Activated CD4-positive, alpha-beta T cell treated with anti-CD3 and anti-CD28 coated beads for 36 hours (primary cell): Measurements from ENCODE around the gene FAM221A. TPM values are rescaled to one million over a fixed set of nuclear protein-coding genes. Genes with fewer than 3 reads are reported as not detected.
A peak's percentile ranks its signal among the peaks of the same experiment; 100 is the strongest.

ENCODE experiments used
- ATAC-seq: fragments of 200-7000 bp; cut with Tn5 transposase; one replicate; pipeline ENCODE4 v1.10.0; 2021; ENCODE audit warnings: mild to moderate bottlenecking, moderate library complexity
- CTCF ChIA-PET: fragments of 350-600 bp; sonication (Branson Sonifier 250); formaldehyde crosslinking; loops from one replicate; lab custom pipeline; 2021; ENCODE audit warnings: antibody characterized with exemption; lab: Charles Lee
- POLR2A ChIA-PET: fragments of 350-600 bp; sonication (Branson Sonifier 250); formaldehyde crosslinking; loops from one replicate; lab custom pipeline; 2021; ENCODE audit warnings: antibody characterized with exemption, inconsistent platforms; lab: Charles Lee
- DNase-seq: peaks from one replicate; pipeline ENCODE4 v3.0.0-alpha.2; 2020
- H3K27ac Mint-ChIP-seq: one replicate; pipeline ENCODE4 v1.8.0; 2021; ENCODE audit warnings: mixed read lengths
- H3K27me3 Mint-ChIP-seq: one replicate; pipeline ENCODE4 v1.8.0; 2021; ENCODE audit warnings: mixed read lengths
- H3K36me3 Mint-ChIP-seq: one replicate; pipeline ENCODE4 v1.8.0; 2021; ENCODE audit warnings: low read depth, mixed read lengths
- H3K4me1 Mint-ChIP-seq: one replicate; pipeline ENCODE4 v1.8.0; 2021; ENCODE audit warnings: mixed read lengths
- H3K4me3 Mint-ChIP-seq: one replicate; pipeline ENCODE4 v1.8.0; 2021; ENCODE audit warnings: mild to moderate bottlenecking, moderate library complexity, mixed read lengths
- H3K9me3 Mint-ChIP-seq: one replicate; pipeline ENCODE4 v1.8.0; 2021; ENCODE audit warnings: low read depth, mixed read lengths
- intact Hi-C, 2 experiments: fragments of 100-400 bp; cut with DNase I in 1 of 2; cut with micrococcal nuclease in 1 of 2; formaldehyde crosslinking; loops; one replicate each; pipeline versions ENCODE4 v1.14.2 to v1.15.1; 2022 to 2024; cut with DNase I, micrococcal nuclease
- total RNA-seq, 2 experiments: library from RNA; stranded (reverse); gene quantifications; one replicate each; pipeline ENCODE4 v1.2.3, GENCODE V29; 2021

The FAM221A gene
- total RNA-seq, 2 experiments from 2014 or later, result 5.3 to 8.1 TPM

- Mint-ChIP-seq H3K9me3 (peaks cover 7% of the 10 kb centered on the region), H3K27me3 (no peaks in the 10 kb centered on the region), H3K4me3 (no peak overlapping the region), H3K36me3 (peaks cover 24% of the 10 kb centered on the region), H3K27ac (no peak overlapping the region), H3K4me1 (peaks cover 2% of the 10 kb centered on the region)
- ATAC-seq (no peak), DNase-seq (no peak)
- ChIA-PET CTCF (interaction anchor here (1.0 to 4.8 kb wide), 2 partner anchors 9 to 130 kb away, joined by 4 to 39 read pairs; no protein-coding TSS in a partner anchor), POLR2A (no interaction called here)
- intact Hi-C loops, result no loop called here
Measured at GRCh38 chr7:23700046-23700445, 20.0 kb downstream of the FAM221A start.

GRCh38 chr7:23709081-23709750, 29.2 kb downstream of the FAM221A start:
- no peak for DNase-seq
- no peak for ATAC-seq
- H3K9me3 Mint-ChIP-seq, result peaks cover 18% of the 10 kb centered on the region
- ChIA-PET POLR2A (no interaction called here), CTCF (interaction anchor here (0.6 to 6.8 kb wide), 12 partner anchors 9 to 431 kb away, joined by 3 to 102 read pairs (median 4); no protein-coding TSS in a partner anchor)
- H3K27me3 Mint-ChIP-seq, result no peaks in the 10 kb centered on the region
- H3K4me3 Mint-ChIP-seq, result no peak overlapping the region
- no peak overlapping the region for H3K27ac Mint-ChIP-seq
- H3K36me3 Mint-ChIP-seq, result peaks cover 23% of the 10 kb centered on the region
- intact Hi-C loops, result no loop called here
- H3K4me1 Mint-ChIP-seq, result no peaks in the 10 kb centered on the region

- Mint-ChIP-seq H3K9me3 (peaks cover 10% of the 10 kb centered on the region), H3K27me3 (no peaks in the 10 kb centered on the region), H3K4me1 (no peaks in the 10 kb centered on the region), H3K4me3 (no peak within 1 kb of the TSS), H3K36me3 (peaks cover 15% of the 10 kb centered on the region), H3K27ac (no peak within 1 kb of the TSS)
- CTCF ChIA-PET, result interaction anchor here (0.5 to 6.8 kb wide), 11 partner anchors 10 to 1173 kb away, joined by 3 to 102 read pairs (median 5); no protein-coding TSS in a partner anchor
- no peak for ATAC-seq
- POLR2A ChIA-PET, result no interaction called here
- intact Hi-C loops, result loop anchor here in 1 of 2 experiments (5.0 kb wide), 1 partner anchor 278 kb away; no protein-coding TSS in a partner anchor
- DNase-seq, result no peak
Measured at GRCh38 chr7:23710000-23710399, 30.0 kb downstream of the FAM221A start, which contains the start of gene STK31. TSS of gene STK31 (plus strand) at chr7:23710219. CDS start at chr7:23710286, 67 bp downstream.

GRCh38 chr7:23712368-23713284, 32.6 kb downstream of the FAM221A start:
- POLR2A ChIA-PET, result no interaction called here
- peak; percentile 49 for ATAC-seq

GRCh38 chr7:23713285-23714149, 33.5 kb downstream of the FAM221A start:
- intact Hi-C loops, result loop anchor here in 1 of 2 experiments (2.0 to 5.0 kb wide), 2 partner anchors 281 to 451 kb away; no protein-coding TSS in a partner anchor
- POLR2A ChIA-PET, result no interaction called here

More at GRCh38 chr7:23712368-23713284, 32.6 kb downstream of the FAM221A start:
- intact Hi-C loops, result loop anchor here (1.0 to 5.0 kb wide), 5 partner anchors 142 to 450 kb away; no protein-coding TSS in a partner anchor
- H3K27me3 Mint-ChIP-seq, result no peaks in the 10 kb centered on the region
- no peaks in the 10 kb centered on the region for H3K36me3 Mint-ChIP-seq
- CTCF ChIA-PET, result interaction anchor here (0.6 to 6.8 kb wide), 21 partner anchors 8 to 440 kb away, joined by 3 to 102 read pairs (median 5); no protein-coding TSS in a partner anchor
- no peaks in the 10 kb centered on the region for H3K4me1 Mint-ChIP-seq
- no peak for DNase-seq
- no peaks in the 10 kb centered on the region for H3K9me3 Mint-ChIP-seq
- no peak overlapping the region for H3K4me3 Mint-ChIP-seq
- no peak overlapping the region for H3K27ac Mint-ChIP-seq

GRCh38 chr7:23714150-23714464, 34.1 kb downstream of the FAM221A start:
- no peaks in the 10 kb centered on the region for H3K4me1 Mint-ChIP-seq
- no peaks in the 10 kb centered on the region for H3K36me3 Mint-ChIP-seq
- H3K27ac Mint-ChIP-seq, result no peak overlapping the region
- ChIA-PET CTCF (interaction anchor here (0.7 to 5.5 kb wide), 8 partner anchors 10 to 441 kb away, joined by 3 to 66 read pairs (median 6); no protein-coding TSS in a partner anchor), POLR2A (no interaction called here)
- H3K9me3 Mint-ChIP-seq, result no peaks in the 10 kb centered on the region
- H3K27me3 Mint-ChIP-seq, result no peaks in the 10 kb centered on the region
- intact Hi-C loops, result loop anchor here in 1 of 2 experiments (5.0 kb wide), 1 partner anchor 282 kb away; no protein-coding TSS in a partner anchor
- ATAC-seq (no peak), DNase-seq (no peak)
- no peak overlapping the region for H3K4me3 Mint-ChIP-seq

More at GRCh38 chr7:23713285-23714149, 33.5 kb downstream of the FAM221A start:
- Mint-ChIP-seq H3K36me3 (no peaks in the 10 kb centered on the region), H3K4me3 (no peak overlapping the region), H3K27me3 (no peaks in the 10 kb centered on the region), H3K27ac (no peak overlapping the region), H3K9me3 (no peaks in the 10 kb centered on the region), H3K4me1 (no peaks in the 10 kb centered on the region)
- DNase-seq (no peak), ATAC-seq (no peak)
- CTCF ChIA-PET, result interaction anchor here (0.6 to 5.5 kb wide), 12 partner anchors 8 to 441 kb away, joined by 3 to 66 read pairs (median 4); no protein-coding TSS in a partner anchor

- Mint-ChIP-seq H3K4me1 (no peaks in the 10 kb centered on the region), H3K27ac (no peak overlapping the region), H3K4me3 (no peak overlapping the region), H3K36me3 (no peaks in the 10 kb centered on the region), H3K9me3 (no peaks in the 10 kb centered on the region), H3K27me3 (no peaks in the 10 kb centered on the region)
- ATAC-seq (no peak), DNase-seq (no peak)
- intact Hi-C loops, result loop anchor here in 1 of 2 experiments (5.0 kb wide), 1 partner anchor 282 kb away; no protein-coding TSS in a partner anchor
- ChIA-PET POLR2A (no interaction called here), CTCF (interaction anchor here (0.7 to 5.5 kb wide), 6 partner anchors 10 to 170 kb away, joined by 3 to 66 read pairs (median 8); no protein-coding TSS in a partner anchor)
Measured at GRCh38 chr7:23714579-23714978, 34.6 kb downstream of the FAM221A start.

- DNase-seq, result no peak
- intact Hi-C loops, result no loop called here
- H3K4me1 Mint-ChIP-seq, result no peaks in the 10 kb centered on the region
- H3K9me3 Mint-ChIP-seq, result no peaks in the 10 kb centered on the region
- H3K4me3 Mint-ChIP-seq, result no peak overlapping the region
- H3K27me3 Mint-ChIP-seq, result no peaks in the 10 kb centered on the region
- H3K27ac Mint-ChIP-seq, result no peak overlapping the region
- ChIA-PET POLR2A (no interaction called here), CTCF (interaction anchor here (0.7 to 5.5 kb wide), 6 partner anchors 9 to 170 kb away, joined by 3 to 66 read pairs (median 6); no protein-coding TSS in a partner anchor)
- ATAC-seq, result no peak
- H3K36me3 Mint-ChIP-seq, result no peaks in the 10 kb centered on the region
Measured at GRCh38 chr7:23715099-23715498, 35.1 kb downstream of the FAM221A start.

GRCh38 chr7:23717788-23718187, 37.8 kb downstream of the FAM221A start:
- DNase-seq (no peak), ATAC-seq (no peak)
- Mint-ChIP-seq H3K9me3 (no peaks in the 10 kb centered on the region), H3K27ac (no peak overlapping the region), H3K36me3 (no peaks in the 10 kb centered on the region), H3K27me3 (no peaks in the 10 kb centered on the region), H3K4me1 (no peaks in the 10 kb centered on the region), H3K4me3 (no peak overlapping the region)
- POLR2A ChIA-PET, result no interaction called here
- CTCF ChIA-PET, result interaction anchor here (1.0 to 2.4 kb wide), 3 partner anchors 14 to 171 kb away, joined by 3 to 7 read pairs (median 4); no protein-coding TSS in a partner anchor
- intact Hi-C loops, result no loop called here

GRCh38 chr7:23721456-23721855, 41.5 kb downstream of the FAM221A start:
- ATAC-seq (no peak), DNase-seq (no peak)
- no peak overlapping the region for H3K4me3 Mint-ChIP-seq
- no peaks in the 10 kb centered on the region for H3K36me3 Mint-ChIP-seq
- ChIA-PET CTCF (interaction anchor here (0.7 to 1.3 kb wide), 2 partner anchors 149 to 175 kb away, joined by 3 read pairs; no protein-coding TSS in a partner anchor), POLR2A (no interaction called here)
- no peaks in the 10 kb centered on the region for H3K4me1 Mint-ChIP-seq
- no peak overlapping the region for H3K27ac Mint-ChIP-seq
- H3K9me3 Mint-ChIP-seq, result no peaks in the 10 kb centered on the region
- intact Hi-C loops, result no loop called here
- no peaks in the 10 kb centered on the region for H3K27me3 Mint-ChIP-seq
